Lower leg skin (tissue), 3 donors: Measurements from ENCODE around the gene SPAG5.

Source experiments
- CTCF ChIP-seq, 3 donors: fragments of 450-650 bp; IDR thresholded peaks; one replicate each; pipeline ENCODE4 v1.5.1; 2016; ENCODE audit warnings: antibody characterized with exemption in 3 of 3, mild to moderate bottlenecking in 3 of 3, moderate library complexity in 2 of 3
- POLR2A ChIP-seq, 2 donors: fragments of 450-650 bp; IDR thresholded peaks; one replicate each; pipeline ENCODE4 v1.6.1; 2016 to 2017; ENCODE audit warnings: antibody characterized with exemption in 2 of 2, mild to moderate bottlenecking in 1 of 2, moderate library complexity in 1 of 2

- no peak for TF ChIP-seq CTCF (IDR thresholded peaks at IDR 0.05)
- no peak for TF ChIP-seq POLR2A (IDR thresholded peaks at IDR 0.05)
Observed at GRCh38 chr17:28573966-28574480, 24.8 kb downstream of the SPAG5 start.
